Esophagus squamous epithelium (tissue), 5 donors: ENCODE measurements around the gene TSEN2. TPM values are rescaled to one million over a fixed set of nuclear protein-coding genes. Genes with fewer than 3 reads are reported as not detected.

Source experiments
- DNase-seq: peaks from one replicate; lab custom pipeline; 2025; lab: John Stamatoyannopoulos, UW
- H3K27ac ChIP-seq, 4 donors: fragments of 200-600 bp; sonication (generic); one replicate each; pipeline ENCODE4 v1.5.1; 2016 to 2019; ENCODE audit warnings: mild to moderate bottlenecking in 1 of 4
- H3K27me3 ChIP-seq, 4 donors: fragments of 200-600 bp; sonication (generic); 1 replicate in 3 of 4; 2 replicates in 1 of 4; pipeline versions ENCODE4 v1.5.1 to v1.6.0; 2017 to 2021; ENCODE audit warnings: antibody characterized with exemption in 1 of 4
- H3K36me3 ChIP-seq, 3 donors: fragments of 200-600 bp; sonication (generic); one replicate each; pipeline ENCODE4 v1.5.1; 2016 to 2019
- H3K4me1 ChIP-seq, 3 donors: fragments of 200-600 bp; sonication (generic); one replicate each; pipeline ENCODE4 v1.5.1; 2017 to 2019
- H3K4me3 ChIP-seq, 4 donors: fragments of 200-600 bp; sonication (generic); 1 replicate in 3 of 4; 2 replicates in 1 of 4; pipeline ENCODE4 v1.5.1; 2016 to 2019; ENCODE audit warnings: mild to moderate bottlenecking in 2 of 4, moderate library complexity in 1 of 4
- H3K9me3 ChIP-seq, 3 donors: fragments of 200-600 bp; sonication (generic); one replicate each; pipeline ENCODE4 v1.5.1; 2016 to 2019
- CTCF ChIP-seq, 6 experiments: fragments of 450-650 bp in 4 of 6; fragments of 200-600 bp in 2 of 6; sonication (generic) in 2 of 6; IDR thresholded peaks; one replicate each; pipeline ENCODE4 v1.5.1; 2016 to 2019; ENCODE audit warnings: antibody characterized with exemption in 6 of 6, mild to moderate bottlenecking in 4 of 6, moderate library complexity in 4 of 6
- POLR2A ChIP-seq, 4 donors: fragments of 450-650 bp; IDR thresholded peaks; one replicate each; pipeline ENCODE4 v1.6.1; 2017; ENCODE audit warnings: antibody characterized with exemption in 4 of 4, mild to moderate bottlenecking in 4 of 4, moderate library complexity in 3 of 4
- WGBS, 2 donors: methylation state at CpG; one replicate each; pipeline ENCODE4 v1.1.5; 2018; 5-methylcytosine and 5-hydroxymethylcytosine counted together
- intact Hi-C: fragments of 100-400 bp; cut with DNase I; formaldehyde crosslinking; loops from one replicate; pipeline ENCODE4 v1.15.0; 2022
- total RNA-seq, 4 donors: library from RNA; depleted of rRNA; stranded (reverse); fragments of >200 nt; gene quantifications; one replicate each; pipeline ENCODE4 v1.1.0, GENCODE V29; 2016
- donor health status: DM: yes; HTN: yes; CAD: no.

Gene TSEN2
- total RNA-seq, 4 donors from 2014 or later: 13.6 to 29.6 (median 14.3) TPM

GRCh38 chr3:12556314-12556689 is 72.0 kb downstream of the TSEN2 start:
- 3% methylated on average over 8 of the region's 8 CpGs for WGBS, 2 donors
- DNase-seq: no peak
- peaks cover 0 to 57% (median 21%) of the 10 kb centered on the region in 3 donors for H3K4me1 ChIP-seq
- no peaks in the 10 kb centered on the region for H3K9me3 ChIP-seq
- H3K27ac ChIP-seq: peak overlapping the region; percentile 96 to 99 (median 98)
- TF ChIP-seq CTCF (IDR thresholded peaks at IDR 0.05) (no peak), POLR2A (IDR thresholded peaks at IDR 0.05) (no peak)
- H3K36me3 ChIP-seq: no peaks in the 10 kb centered on the region
- intact Hi-C loops: no loop called here
- H3K27me3 ChIP-seq: peaks cover 0 to 36% (median 1%) of the 10 kb centered on the region in 4 donors
- H3K4me3 ChIP-seq: peak overlapping the region; percentile 90 to 96 (median 95)

- WGBS, 2 donors: 1% methylated on average over 14 to 57 of the region's 77 CpGs
- Histone ChIP-seq H3K27me3 (peaks cover 0 to 33% (median 0%) of the 10 kb centered on the region in 4 donors), H3K4me1 (peaks cover 0 to 63% (median 22%) of the 10 kb centered on the region in 3 donors), H3K36me3 (no peaks in the 10 kb centered on the region), H3K4me3 (peak within 1 kb of the TSS; percentile 90 to 96 (median 95)), H3K27ac (peak within 1 kb of the TSS; percentile 96 to 99 (median 98)), H3K9me3 (no peaks in the 10 kb centered on the region)
- TF ChIP-seq CTCF (IDR thresholded peaks at IDR 0.05) (peak in 3 of 6 experiments; percentile 6 to 31 (median 11)), POLR2A (IDR thresholded peaks at IDR 0.05) (peak in 3 of 4 donors; percentile 88 to 99 (median 98))
- intact Hi-C loops: no loop called here
- DNase-seq: peak; percentile 22
These were observed 72.6 kb downstream of the TSEN2 start, which contains the start of gene MKRN2 for GRCh38 chr3:12556690-12557472. Gene MKRN2 (plus strand): TSS chr3:12557087. CDS start chr3:12557151, 64 bp downstream.

GRCh38 chr3:12557473-12558100 is 73.3 kb downstream of the TSEN2 start:
- peak overlapping the region; percentile 90 to 96 (median 95) for H3K4me3 ChIP-seq
- TF ChIP-seq POLR2A (IDR thresholded peaks at IDR 0.05) (no peak), CTCF (IDR thresholded peaks at IDR 0.05) (no peak)
- H3K9me3 ChIP-seq: no peaks in the 10 kb centered on the region
- 1 to 2% methylated on average over 18 of the region's 18 CpGs for WGBS, 2 donors
- peaks cover 0 to 26% (median 0%) of the 10 kb centered on the region in 4 donors for H3K27me3 ChIP-seq
- H3K4me1 ChIP-seq: peaks cover 0 to 69% (median 25%) of the 10 kb centered on the region in 3 donors
- no peaks in the 10 kb centered on the region for H3K36me3 ChIP-seq
- peak overlapping the region; percentile 96 to 99 (median 98) for H3K27ac ChIP-seq
- DNase-seq: no peak
- intact Hi-C loops: no loop called here

- TF ChIP-seq POLR2A (IDR thresholded peaks at IDR 0.05) (no peak), CTCF (IDR thresholded peaks at IDR 0.05) (no peak)
- Histone ChIP-seq H3K36me3 (no peaks in the 10 kb centered on the region), H3K27me3 (peaks cover 0 to 15% (median 0%) of the 10 kb centered on the region in 4 donors), H3K4me1 (peaks cover 0 to 74% (median 25%) of the 10 kb centered on the region in 3 donors), H3K27ac (no peak overlapping the region), H3K9me3 (no peaks in the 10 kb centered on the region), H3K4me3 (peak overlapping the region in 2 of 4 donors; percentile 94 to 96)
- intact Hi-C loops: no loop called here
- 66 to 81% methylated on average over 4 of the region's 4 CpGs for WGBS, 2 donors
- no peak for DNase-seq
These were observed 74.4 kb downstream of the TSEN2 start for GRCh38 chr3:12558706-12559105.

- intact Hi-C loops: no loop called here
- no peak for DNase-seq
- Histone ChIP-seq H3K27me3 (peaks cover 0 to 7% (median 0%) of the 10 kb centered on the region in 4 donors), H3K9me3 (no peaks in the 10 kb centered on the region), H3K4me1 (peaks cover 0 to 67% (median 20%) of the 10 kb centered on the region in 3 donors), H3K36me3 (no peaks in the 10 kb centered on the region), H3K27ac (no peak overlapping the region), H3K4me3 (no peak overlapping the region)
- WGBS, 2 donors: 78 to 79% methylated on average over 3 of the region's 3 CpGs
- TF ChIP-seq CTCF (IDR thresholded peaks at IDR 0.05) (no peak), POLR2A (IDR thresholded peaks at IDR 0.05) (no peak)
These were observed 75.2 kb downstream of the TSEN2 start for GRCh38 chr3:12559520-12559919.
